GM21529 (cell line): ENCODE results near the gene NPAS3.

ENCODE experiments used
- ATAC-seq: cut with Tn5 transposase; IDR thresholded peaks from one replicate; pipeline ENCODE4 v1.9.1; 2021; ENCODE audit not compliant: unreplicated experiment

The NPAS3 gene

GRCh38 chr14:33412450-33412849, 473.8 kb downstream of the NPAS3 start:
- ATAC-seq: no peak

- no peak for ATAC-seq
Observed at GRCh38 chr14:33413381-33413780, 474.7 kb downstream of the NPAS3 start.

GRCh38 chr14:33414041-33414440, 475.4 kb downstream of the NPAS3 start:
- no peak for ATAC-seq

GRCh38 chr14:33420051-33420627, 481.5 kb downstream of the NPAS3 start:
- ATAC-seq: no peak

GRCh38 chr14:33430414-33431035, 491.8 kb downstream of the NPAS3 start:
- ATAC-seq: no peak

- ATAC-seq: no peak
Observed at GRCh38 chr14:33432407-33433023, 493.8 kb downstream of the NPAS3 start.

- ATAC-seq: no peak
Observed at GRCh38 chr14:33433396-33433795, 494.7 kb downstream of the NPAS3 start.

GRCh38 chr14:33435911-33436689, 497.4 kb downstream of the NPAS3 start:
- ATAC-seq: no peak

GRCh38 chr14:33441633-33442032, 503.0 kb downstream of the NPAS3 start:
- no peak for ATAC-seq

- ATAC-seq: no peak
Observed at GRCh38 chr14:33444136-33444535, 505.5 kb downstream of the NPAS3 start.

GRCh38 chr14:33449268-33449667, 510.6 kb downstream of the NPAS3 start:
- ATAC-seq: no peak

GRCh38 chr14:33449703-33450395, 511.2 kb downstream of the NPAS3 start:
- no peak for ATAC-seq

- no peak for ATAC-seq
Observed at GRCh38 chr14:33450416-33450815, 511.7 kb downstream of the NPAS3 start.

- no peak for ATAC-seq
Observed at GRCh38 chr14:33451211-33451610, 512.5 kb downstream of the NPAS3 start.

GRCh38 chr14:33452995-33453394, 514.3 kb downstream of the NPAS3 start:
- no peak for ATAC-seq

- no peak for ATAC-seq
Observed at GRCh38 chr14:33454022-33454595, 515.4 kb downstream of the NPAS3 start.

GRCh38 chr14:33454707-33455106, 516.0 kb downstream of the NPAS3 start:
- ATAC-seq: no peak

GRCh38 chr14:33455654-33456345, 517.1 kb downstream of the NPAS3 start:
- no peak for ATAC-seq

- ATAC-seq: no peak
Observed at GRCh38 chr14:33457021-33457420, 518.3 kb downstream of the NPAS3 start.

GRCh38 chr14:33457617-33458016, 518.9 kb downstream of the NPAS3 start:
- ATAC-seq: no peak
